NCI-H748 treated with DMSO at 0.1 percent for 48 hours (cell line): ENCODE data around the gene APOD.
"Not testable (repeated sequence)": the region's sequence is repeated elsewhere in the genome, so short reads cannot be mapped to it uniquely, and the experiment has no call there.

Experiments used
- DNase-seq: peaks from one replicate; lab custom pipeline; 2025; lab: John Stamatoyannopoulos, UW

The APOD gene

DNA sequence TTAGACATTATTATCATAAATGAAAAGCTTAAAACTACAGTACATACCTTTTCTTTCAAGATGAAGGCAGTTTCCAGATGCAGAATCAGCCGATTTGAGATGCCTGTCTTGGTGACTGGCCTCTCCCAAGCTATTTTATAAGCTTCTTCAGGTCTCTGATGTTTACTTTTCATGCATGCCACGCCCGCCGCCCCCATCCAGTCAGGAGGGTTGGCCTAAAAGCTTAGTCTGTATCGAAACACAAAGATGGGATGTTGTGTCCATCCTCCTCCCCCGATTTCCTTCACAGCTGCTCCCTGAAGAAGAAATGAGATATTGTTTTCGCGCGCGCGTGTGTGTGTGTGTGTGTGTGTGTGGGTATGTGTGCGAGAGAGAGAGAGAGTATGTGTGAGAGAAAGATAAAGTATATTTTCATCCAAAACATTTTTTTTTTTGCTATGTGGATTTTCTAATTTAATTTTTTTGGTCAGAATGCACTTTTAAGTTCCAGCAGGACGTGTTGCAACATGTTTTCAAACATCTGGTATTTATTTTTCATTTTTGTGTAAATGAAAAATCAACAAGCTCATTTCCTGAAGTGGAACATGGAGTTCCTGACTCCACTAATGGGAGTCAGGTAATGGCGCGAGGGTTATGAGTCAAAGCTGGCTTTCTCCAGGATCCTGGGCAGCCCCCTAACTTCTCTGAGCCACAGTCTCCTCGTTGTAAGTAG, at the start of gene APOD:
Gene APOD, minus strand, starts transcription at position 110 of the 712 bp plus-strand sequence. CDS start 4,479 bp downstream, outside the sequence.
- peak; percentile 4 for DNase-seq

DNA sequence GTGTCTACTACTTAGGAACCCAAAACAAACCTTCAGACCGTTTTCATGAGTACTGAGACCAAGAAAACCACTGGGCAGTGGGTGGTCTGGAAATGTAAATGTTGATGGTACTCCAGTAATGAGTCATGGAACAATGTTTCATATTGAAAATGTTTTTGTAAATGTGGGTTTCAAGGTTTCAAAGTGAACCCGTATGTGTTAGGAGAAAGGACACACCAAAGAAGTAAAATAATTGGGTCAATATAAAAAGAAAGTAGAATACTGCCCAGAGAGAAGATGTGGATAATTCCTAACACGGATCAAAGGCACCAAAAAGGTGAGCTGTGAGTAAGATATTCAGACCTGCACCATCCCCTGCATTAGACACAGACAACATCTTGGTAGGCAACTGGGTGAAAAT, 49.6 kb upstream of the APOD start:
- DNase-seq: not testable (repeated sequence)

DNA sequence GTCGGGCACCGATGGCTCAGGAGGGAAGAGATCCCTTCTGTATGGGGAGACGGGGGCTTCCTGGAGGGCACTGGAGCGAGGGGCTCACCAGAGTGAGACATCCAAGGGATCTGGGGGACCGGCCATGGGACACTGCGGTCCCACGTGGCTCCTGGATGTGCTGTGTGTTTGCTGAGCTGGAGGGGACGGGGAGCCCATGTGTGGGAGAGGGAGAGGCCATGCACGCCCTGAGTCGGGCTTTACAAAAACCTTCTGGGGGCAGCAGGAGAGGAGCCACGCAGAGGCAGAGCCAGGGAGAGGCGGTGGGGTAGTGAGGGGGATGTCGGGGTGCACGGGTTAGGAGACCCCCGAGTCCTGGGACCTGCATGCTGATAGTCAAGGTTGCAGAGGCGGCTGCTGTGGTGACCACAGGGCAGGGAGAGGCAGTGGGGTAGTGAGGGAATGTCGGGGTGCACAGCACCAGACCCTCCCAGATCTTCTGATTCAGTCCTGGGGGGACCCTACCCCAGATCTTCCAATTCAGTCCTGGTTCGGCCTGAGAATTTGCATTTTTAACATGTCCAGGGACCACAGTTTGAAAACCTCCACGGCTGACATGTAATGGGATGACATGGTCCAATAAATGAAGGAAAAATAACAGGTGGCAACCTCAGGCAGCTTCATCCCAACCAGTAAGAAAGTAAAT, 48.9 kb upstream of the APOD start:
- not testable (repeated sequence) for DNase-seq

DNA sequence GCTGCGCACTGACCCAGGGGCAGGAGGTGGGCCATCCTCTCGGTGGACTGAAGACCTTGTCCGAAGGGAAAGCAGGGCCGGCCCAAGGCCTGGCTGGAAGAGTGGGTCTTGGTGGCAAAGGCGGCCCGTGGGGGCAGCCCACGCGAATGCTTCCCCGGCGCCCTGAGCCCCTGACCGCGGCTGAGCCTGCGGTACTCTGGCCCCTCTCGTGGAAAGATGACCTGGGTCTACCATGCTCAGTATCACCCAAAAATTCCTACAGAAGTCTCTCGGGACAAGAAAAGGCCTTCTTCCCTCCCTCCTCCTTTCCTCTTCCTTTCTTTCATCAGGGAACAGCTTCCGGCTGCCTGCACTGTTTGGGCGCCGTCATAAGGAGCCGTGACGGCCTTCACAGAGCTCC, 48.3 kb upstream of the APOD start:
- not testable (repeated sequence) for DNase-seq

DNA sequence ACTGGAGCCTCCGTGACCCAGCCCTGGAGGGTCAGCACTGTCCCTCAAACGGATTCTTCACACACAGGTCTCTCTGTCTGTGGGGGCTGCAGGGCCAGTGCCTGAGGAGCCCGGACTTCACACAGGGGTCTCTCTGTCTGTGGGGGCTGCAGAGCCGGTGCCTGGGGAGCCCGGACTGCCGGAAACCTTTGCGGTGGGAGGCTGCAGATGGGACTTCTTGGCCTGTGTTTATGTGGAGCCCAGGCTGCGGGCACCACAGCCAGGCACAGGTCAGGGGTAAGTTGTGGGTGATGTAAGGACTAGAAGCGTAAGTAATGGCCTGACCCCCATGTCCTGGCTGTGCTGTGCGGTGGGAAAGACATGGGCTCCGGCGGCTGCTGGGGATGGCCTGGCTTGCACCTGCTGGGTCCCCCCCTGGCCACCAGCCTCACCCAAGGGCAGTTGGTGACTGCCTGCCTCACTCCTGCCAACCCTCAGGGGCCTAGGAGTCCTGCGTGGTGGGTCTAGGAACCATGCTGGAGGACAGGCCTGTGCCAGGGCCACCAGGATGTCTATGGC, 47.3 kb upstream of the APOD start:
- not testable (repeated sequence) for DNase-seq

DNA sequence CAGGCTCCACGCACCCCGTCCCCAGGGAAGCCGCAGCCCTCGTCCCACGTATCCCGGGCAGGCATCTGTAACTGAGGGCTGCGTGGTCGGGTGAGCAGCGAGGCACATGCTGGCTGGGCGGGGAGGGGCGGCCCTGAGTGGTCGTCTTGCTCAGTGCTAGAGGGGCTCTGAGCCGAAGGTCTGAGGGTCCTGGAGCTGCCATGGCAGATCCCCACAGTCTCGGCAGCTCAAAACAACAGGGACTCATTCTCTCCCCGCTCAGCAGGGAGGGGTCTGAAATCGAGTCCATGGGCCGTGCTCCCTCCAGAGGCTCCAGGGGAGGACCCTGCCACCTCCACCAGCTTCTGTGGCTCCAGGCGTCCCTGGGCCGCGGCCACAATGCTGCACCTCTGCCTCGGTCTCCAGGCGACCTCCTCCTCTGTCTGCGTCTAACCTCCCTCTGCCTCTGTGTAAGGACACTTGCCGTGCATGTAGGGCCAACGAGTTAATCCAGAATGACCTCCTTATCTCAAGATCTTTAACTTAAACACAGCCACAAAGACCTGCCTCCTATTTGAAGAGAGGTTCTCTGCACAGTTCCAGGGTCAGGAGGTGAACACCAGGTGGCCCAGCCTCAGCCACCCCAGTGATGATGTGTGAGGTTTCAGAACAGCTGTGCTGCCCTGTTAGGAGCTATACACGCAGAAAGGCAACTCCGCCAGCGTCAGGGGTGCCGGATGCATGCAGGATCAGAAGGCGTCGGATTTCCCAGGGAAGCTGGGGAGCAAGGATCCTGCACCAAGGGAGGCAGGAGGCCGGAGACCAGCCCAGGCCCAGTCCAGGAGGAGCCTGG, 46.6 kb upstream of the APOD start:
- not testable (repeated sequence) for DNase-seq

DNA sequence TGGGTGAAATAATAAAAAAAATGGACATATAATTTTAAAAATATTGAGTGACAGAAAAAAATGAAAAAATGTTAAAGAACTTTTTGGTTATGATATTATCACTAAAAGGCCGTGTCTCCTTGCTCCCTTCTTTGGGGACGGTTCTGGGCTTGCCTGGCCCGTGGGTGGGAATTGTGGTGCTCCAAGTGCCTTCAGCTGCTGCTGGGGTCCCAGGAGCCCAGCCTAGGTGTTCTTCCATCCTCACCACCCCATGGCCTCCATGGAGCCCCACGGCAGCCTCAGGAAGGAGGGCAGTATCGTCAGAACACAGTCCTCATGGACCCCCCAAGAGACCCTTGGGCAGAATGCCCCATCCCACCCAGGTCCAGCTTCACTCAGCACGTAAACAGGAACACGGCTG, 45.9 kb upstream of the APOD start:
- DNase-seq: not testable (repeated sequence)

DNA sequence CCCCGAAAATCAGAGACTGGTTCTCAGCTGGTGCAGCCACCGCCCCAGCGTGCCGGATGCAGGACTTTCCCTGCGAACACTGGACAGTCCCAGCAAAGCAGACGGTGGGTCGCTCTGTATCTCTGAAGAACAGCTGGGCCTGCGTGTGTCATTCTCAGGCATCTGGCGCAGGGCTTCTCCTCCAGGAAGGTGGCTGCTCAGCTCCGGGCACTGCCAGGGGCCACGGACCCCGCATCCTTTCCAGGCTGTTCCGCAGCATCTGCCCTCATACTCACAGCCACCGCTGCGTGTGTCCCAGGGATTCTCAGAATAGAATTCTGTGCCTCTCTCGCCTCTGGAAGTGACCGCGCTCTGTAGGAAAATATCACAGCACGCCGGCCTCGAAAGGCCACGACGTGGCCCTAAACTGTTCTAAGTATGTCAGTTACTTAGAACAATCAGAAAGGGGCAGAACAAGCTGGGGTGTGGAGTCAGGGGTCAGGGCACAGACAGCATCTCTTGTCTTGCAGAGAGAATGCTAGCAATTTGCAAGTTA, 44.7 kb upstream of the APOD start:
- not testable (repeated sequence) for DNase-seq

DNA sequence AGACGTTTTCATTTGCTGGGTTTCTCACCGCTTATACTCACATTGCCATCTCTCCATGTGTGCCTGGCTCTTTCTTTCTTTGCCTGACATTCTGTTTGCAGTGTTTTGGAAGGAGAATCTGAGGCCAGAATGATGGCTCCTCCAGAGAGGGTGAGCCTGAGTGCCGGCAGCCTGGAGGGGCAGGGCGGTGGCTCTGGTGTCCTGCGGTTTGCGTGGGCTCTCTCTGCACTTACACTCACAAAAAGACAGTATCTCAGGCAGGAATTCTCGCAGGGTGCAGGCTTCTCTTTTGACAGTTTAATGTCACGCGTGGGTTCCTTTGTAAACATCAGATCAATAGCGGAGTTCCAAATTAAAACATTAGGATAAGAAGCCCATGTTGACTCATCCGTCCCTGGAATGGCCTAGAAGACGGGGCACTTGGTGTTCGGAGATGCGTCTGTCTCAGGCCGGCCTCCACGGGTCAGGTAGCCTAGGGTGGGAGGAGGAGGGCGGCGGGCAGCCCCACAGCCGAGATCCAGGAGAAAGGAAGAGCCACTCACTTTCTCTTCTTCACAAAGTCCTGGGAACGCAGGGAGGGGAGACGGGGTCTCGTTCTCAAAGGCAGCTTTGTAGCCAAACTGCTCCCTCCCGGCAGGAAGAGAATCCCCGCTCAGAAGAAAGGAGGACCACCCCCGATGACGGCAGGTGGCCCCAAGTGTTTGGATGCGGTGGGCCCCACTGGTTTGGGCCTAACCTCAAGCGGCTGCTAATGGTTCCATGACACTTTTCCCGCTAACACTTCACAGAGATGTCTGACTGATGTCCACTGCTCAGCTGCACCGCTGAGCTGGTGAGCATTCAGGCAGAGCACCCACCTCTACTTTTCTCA, 44.0 kb upstream of the APOD start:
- not testable (repeated sequence) for DNase-seq

DNA sequence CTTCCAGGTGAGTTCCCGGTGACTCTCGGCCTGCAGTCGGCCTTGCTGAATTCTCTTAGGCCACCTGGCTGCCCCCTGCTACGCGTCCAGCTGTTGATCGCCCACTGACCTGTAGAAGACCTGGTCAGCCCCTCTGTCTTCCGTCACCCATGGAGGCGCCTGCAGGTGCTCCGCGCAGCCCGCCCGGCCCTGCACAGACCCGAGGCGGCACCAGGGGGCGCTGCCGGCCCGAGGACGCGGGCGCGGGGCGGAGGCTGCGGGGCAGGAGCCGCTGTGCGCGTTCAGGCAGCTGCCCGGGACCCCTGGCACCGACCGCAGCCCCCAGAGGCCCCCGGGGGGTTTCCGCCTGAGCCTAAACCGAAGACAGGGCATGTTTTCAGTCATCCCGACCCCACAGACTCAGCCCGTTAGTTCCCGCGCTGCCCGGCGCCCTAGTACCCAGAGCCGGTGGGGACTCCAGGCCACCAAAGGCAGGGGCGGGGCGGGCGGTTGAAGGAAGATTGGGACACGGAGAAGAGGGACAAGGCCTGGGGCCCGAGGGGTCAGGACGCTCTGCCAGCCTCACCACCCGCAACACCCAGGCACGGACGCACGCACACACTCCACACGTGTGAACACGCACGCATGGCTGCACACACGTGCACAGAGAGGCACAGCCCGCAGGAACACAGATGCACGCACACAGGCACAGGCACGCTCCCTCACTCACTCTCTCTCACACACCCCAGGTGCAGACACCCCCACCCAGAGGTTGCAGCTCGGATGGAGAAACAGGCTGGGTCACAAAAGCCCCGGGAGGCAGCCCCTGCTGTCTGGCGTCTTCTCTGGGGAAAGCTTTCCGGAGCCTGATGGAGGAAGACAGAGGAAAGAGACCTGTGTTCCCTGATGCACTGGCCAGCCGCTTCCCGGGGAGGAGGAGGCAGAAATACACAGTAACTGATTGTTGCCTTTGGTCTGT, 41.1 kb upstream of the APOD start:
- not testable (repeated sequence) for DNase-seq

DNA sequence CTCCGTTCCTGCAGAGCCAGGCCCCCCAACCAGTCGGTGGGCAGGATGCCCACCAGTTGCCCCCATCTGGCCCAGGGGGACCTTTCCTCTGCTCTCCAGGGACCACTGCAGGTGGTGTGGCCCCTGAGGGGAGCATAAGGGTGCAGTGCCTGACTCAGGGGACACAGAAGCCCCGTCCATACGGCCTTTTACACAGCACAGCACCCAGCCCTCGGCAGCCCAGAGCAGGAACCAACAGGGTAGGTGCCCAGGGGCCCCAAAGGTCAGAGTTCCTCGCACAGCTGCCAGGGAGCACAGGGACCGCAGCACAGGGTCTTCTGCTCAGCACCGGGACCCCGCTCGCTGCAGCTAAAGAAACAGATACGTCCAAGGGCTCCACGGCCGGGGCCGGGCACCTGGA, 40.4 kb upstream of the APOD start:
- DNase-seq: not testable (repeated sequence)

DNA sequence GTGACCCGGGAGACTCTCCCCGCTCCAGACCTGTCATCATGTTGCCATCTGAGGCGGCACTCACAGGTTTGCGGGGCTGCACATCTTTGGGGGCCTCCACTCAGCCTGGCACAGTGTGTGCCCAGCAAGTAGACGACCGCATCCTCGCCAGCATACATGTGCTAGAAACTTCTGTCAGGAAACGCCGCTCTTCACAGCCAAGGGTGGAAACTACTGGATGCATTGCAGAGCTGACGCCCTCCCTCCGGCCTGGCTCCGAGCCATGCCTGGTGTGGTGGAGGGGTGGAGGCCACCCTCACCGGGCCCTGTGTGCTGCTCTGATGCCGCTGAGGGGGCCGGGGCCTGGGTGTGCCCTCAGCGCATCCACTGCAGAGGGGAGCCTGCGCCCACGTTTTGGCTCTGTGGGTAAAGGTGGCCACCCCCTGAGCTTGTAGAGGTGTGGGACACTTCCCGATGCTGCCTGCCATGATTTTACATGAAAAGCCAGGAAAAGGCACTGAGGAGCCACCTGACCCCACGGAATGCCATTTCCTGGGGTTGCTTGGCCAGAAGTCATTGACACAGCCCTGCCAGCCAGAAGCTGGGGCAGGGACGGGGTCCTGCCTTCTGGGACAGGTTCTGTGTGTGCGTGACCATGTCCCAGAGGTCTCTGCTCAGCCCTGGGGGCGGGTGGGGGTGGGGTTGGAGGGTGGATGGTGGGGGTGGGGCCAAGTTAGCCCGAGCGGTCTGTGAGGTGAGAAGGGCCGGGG, 39.7 kb upstream of the APOD start:
- not testable (repeated sequence) for DNase-seq

DNA sequence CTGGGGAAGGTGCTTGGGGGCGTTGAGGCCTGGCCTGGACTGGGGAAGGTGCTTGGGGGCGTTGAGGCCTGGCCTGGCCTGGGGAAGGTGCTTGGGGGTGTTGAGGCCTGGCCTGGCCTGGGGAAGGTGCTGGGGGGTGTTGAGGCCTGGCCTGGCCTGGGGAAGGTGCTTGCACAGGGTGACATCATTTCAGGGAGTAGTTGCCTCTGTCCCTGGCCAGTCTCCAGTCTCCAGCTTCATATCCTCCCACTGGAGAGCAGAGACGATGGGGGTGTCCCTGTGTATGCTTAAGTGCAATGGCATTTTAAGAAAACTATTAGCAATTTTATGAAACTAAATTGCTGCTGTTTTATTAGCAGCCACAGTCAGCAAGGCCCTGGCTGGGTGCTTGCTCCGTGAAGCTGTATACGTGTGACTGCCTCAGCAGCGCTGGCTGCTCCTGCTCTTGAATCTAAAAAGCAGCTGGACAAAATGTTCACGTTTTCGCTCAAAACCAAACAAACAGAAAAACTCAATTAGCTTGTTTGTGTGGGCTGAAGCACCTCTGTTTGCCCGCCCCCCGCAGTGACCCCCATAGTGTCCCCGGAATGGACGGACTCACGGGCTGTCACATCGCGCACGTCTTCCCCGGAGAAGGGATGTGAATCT, 38.9 kb upstream of the APOD start:
- not testable (repeated sequence) for DNase-seq

DNA sequence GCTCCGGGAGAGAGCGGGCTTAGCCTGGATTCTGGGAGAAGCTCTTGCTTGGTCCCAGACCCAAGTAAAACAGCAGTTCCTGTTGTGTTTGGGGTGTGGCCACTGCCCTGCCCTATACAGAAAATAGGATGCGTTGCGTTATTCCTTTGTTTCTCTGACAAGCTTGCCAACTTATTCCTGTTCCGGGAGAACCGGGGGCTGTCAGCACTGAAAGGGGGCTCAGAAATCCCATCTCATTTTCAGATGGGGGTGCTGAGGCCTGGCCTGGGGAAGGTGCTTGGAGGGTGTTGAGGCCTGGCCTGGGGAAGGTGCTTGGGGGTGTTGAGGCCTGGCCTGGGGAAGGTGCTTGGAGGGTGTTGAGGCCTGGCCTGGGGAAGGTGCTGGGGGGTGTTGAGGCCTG, 38.3 kb upstream of the APOD start:
- DNase-seq: not testable (repeated sequence)

DNA sequence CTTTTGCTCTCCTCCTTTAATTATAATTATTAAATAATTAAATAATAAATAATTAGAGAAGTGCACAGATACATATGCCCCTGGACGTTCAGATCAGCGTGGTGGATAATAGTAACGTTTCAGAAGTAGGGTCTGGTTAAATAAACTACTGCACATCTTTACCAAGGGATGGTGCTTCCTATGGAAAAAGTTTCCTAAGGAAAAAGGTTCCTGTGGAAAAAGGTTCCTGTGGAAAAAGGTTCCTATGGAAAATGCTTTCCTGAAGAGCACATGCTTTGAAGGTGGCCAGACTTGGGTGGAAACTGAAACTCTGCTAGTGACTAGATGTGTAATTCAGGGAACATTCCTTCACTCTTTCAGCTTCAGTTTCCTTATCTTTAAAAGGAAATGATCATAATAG, 37.4 kb upstream of the APOD start:
- not testable (repeated sequence) for DNase-seq

DNA sequence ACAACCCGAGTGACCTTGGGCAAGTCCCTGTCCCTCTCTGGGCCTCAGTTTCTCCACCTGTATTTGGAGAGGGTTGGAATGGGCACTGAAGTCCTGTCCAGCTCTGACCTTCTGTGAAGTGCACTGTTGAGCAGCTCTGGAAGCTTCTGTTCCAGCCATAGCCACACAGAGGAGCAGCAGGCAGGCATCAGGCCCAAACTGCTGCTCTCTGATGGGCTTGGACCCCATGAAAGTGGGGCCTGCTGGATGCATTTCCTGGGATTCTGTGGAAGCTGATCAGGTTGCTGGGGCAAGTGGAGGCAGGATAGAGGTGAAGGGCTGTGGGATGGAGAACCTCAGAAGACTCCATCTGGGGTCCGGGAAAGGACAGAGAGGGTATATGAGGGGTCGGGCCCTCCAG, 36.7 kb upstream of the APOD start:
- not testable (repeated sequence) for DNase-seq

DNA sequence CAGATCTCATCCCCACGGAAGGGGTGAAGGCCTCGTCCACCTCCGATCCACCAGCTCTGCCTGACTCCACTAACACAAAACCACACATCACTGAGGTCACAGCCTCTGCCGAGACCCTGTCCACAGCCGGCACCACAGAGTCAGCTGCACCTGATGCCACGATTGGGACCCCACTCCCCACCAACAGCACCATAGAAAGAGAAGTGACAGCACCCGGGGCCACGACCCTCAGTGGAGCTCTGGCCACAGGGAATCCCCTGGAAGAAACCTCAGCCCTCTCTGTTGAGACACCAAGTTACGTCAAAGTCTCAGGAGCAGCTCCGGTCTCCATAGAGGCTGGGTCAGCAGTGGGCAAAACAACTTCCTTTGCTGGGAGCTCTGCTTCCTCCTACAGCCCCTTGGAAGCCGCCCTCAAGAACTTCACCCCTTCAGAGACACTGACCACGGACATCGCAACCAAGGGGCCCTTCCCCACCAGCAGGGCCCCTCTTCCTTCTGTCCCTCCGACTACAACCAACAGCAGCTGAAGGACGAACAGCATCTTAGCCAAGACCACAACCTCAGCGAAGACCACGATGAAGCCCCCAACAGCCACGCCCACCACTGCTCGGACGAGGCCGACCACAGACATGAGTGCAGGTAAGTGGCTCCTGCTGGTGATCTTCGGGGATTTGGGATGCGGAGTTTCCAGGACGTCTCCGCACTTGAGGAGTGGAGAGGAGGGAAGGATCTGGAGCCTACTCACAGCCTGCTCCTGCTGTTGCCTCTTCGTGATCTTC, 36.0 kb upstream of the APOD start:
- DNase-seq: not testable (repeated sequence)
